Left hindlimb (tissue), 1 donor: Measurements from ENCODE around the gene SKOR1.

Experiments used
- DNase-seq: peaks from one replicate; pipeline ENCODE4 v3.0.0-alpha.2; 2018

Gene SKOR1

GRCh38 chr15:67833710-67834511 lies 8.6 kb downstream of the SKOR1 start:
- no peak for DNase-seq

- no peak for DNase-seq
Observed at GRCh38 chr15:67834581-67835296, 9.4 kb downstream of the SKOR1 start.

GRCh38 chr15:67835297-67836133 lies 10.2 kb downstream of the SKOR1 start:
- no peak for DNase-seq

- no peak for DNase-seq
Observed at GRCh38 chr15:67836134-67836455, 10.8 kb downstream of the SKOR1 start.

GRCh38 chr15:67836477-67836876 lies 11.2 kb downstream of the SKOR1 start:
- DNase-seq = no peak

DNA sequence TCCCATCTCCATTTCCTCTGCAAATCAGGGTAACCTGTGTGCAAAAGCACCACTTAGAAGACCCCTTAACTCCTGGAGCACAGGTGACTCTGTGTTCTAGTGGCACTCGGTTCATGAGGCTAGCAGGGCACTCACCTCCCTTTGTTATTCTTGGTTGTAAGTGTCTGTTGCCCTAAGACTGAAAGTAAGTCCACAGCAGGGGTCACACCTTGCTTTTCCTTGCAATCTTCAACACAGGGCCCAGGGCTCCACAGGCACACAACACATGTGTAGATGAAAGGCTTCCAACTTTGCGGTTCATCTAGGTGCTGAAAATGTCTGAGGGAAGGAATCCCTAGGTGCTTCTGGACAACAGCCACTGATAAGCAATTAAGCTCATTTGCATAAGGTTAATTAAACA lies 11.6 kb downstream of the SKOR1 start:
- DNase-seq = no peak

GRCh38 chr15:67838789-67839332 lies 13.6 kb downstream of the SKOR1 start:
- DNase-seq = no peak

DNA sequence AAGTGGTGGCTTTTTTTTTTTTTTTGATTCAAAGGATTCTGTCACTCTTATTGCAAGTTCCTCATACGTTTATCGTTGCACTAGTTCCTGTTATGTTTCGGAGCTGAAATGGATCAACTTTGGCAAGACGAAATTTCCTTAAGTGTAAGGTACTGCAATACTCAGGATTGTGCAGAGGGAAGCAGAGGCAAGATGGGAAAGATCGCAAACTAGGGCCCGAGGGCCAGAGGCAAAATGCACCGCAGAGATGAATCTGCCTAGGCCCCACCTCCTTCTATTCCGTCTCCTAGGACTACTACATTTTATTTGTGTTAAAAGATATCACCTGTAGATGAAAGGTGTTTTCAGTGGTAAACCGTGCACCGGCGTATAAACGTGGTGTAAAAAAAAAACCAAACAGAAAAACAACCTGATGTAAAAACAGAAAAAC lies 14.2 kb downstream of the SKOR1 start:
- DNase-seq = no peak

DNA sequence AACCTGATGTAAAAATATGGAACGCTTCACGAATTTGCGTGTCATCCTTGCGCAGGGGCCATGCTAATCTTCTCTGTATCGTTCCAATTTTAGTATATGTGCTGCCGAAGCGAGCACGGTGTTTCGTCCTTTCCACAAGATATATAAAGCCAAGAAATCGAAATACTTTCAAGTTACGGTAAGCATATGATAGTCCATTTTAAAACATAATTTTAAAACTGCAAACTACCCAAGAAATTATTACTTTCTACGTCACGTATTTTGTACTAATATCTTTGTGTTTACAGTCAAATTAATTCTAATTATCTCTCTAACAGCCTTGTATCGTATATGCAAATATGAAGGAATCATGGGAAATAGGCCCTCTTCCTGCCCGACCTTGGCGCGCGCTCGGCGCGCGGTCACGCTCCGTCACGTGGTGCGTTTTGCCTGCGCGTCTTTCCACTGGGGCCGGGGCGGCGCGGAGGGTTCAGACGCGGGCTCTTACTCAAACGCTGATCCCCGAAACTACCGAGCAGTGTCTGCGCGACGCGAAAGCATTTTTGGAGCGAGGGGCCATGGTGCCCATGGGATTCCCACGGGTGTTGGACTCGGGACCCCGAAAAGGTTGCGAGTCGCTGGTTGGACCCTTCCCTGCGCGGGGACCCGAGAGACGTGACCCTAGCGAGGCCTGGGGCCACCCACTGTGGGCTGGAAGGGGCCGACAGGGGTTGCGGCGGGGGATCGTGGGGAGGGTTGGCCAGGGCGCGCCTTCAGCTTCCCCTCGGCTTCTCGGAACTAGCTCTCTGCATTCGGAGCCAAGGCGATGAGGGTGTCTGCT lies 14.8 kb downstream of the SKOR1 start, which contains the start of gene RNU6-1:
Gene RNU6-1, minus strand, starts transcription at position 117 of the 820 bp plus-strand sequence.
- DNase-seq = peak; percentile 97

- DNase-seq = no peak
Observed at GRCh38 chr15:67840749-67841512, 15.6 kb downstream of the SKOR1 start.

GRCh38 chr15:67841513-67841762 lies 16.1 kb downstream of the SKOR1 start:
- DNase-seq = no peak

DNA sequence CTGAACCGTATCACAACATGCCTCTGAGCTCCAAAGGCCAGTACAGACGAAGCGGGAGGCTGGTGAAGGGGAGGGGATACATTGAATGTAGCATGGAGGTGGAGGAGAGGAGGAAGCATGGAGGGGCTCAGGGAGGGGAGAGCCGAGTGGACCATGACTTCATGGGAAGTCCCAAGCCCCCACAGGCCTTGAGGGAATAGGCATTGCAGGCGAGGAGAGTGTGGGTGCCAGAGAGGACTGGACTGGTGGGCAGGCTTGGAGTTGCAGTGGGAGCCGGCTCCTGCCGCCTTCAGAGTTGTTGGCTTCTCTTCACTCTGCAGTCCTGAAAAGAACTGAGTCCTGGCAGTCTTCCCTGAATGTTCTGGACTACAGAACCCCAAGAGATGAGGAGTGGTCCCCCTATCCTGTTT lies 17.8 kb downstream of the SKOR1 start:
- no peak for DNase-seq

- no peak for DNase-seq
Observed at GRCh38 chr15:67843571-67844387, 18.5 kb downstream of the SKOR1 start.

DNA sequence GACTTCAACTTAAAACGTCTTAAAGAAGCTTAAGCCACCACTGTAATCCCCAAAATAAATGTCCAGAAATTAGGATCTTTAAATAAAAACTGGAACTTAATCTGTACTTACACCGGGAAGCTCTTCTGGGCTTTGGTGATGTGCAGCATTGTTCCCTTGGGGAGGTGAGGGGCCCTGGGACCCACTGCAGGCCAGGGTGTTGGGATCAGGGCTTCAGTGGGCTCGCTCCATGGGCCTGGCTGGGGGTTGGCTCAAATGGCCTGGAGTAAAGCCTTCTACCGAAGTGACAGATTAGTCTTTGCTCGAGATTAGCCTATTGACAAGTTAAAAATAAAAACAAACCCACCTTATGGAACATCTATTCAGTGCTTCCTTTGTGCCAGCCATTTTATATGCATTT lies 20.7 kb downstream of the SKOR1 start:
- DNase-seq = no peak

- no peak for DNase-seq
Observed at GRCh38 chr15:67849538-67849937, 24.2 kb downstream of the SKOR1 start.

- no peak for DNase-seq
Observed at GRCh38 chr15:67850336-67850735, 25.0 kb downstream of the SKOR1 start.

DNA sequence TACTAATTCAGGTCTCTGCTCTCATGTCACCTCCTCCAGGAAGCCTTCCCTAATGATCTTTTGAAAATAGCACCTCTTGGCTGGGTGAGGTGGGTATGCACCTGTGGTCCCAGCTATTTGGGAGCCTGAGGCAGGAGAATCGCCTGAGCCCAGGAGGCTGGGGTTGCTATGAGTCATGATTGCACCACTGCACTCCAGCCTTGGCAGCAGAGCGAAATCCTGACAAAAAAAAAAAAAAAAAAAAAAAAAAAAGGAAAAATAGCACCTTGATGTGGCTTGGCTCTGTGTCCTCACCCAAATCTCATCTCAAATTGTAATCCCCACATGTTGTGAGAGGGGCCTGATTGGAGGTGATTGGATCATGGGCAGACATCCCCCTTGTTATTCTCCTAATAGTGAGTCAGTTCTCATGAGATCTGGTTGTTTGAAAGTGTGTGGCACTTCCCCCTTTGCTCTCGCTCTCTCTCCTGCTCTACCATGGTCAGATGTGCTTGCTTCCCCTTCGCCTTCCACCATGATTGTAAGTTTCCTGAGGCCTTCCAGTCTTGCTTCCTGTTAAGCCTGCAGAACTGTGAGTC lies 25.8 kb downstream of the SKOR1 start:
- no peak for DNase-seq

DNA sequence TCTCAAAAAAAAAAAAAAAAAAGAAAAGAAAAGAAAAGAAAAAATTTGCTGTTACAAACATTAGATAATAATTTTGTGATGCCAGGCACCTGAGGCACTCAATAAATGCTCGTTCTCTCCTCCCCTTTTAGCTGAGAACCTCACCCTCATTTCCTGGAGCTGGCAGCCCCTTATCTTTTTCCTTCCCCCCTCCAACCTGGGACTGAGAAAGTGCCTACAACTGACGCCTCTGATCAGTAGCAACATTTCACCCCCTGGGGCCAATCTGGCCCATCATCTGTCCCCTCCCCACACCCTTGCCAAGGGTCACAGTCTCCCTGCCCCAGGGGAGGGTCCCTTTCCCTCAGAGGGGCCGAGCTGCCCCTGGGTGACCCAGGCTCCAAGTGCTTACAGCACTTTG lies 27.1 kb downstream of the SKOR1 start:
- DNase-seq = no peak

GRCh38 chr15:67853454-67853853 lies 28.1 kb downstream of the SKOR1 start:
- DNase-seq = no peak

DNA sequence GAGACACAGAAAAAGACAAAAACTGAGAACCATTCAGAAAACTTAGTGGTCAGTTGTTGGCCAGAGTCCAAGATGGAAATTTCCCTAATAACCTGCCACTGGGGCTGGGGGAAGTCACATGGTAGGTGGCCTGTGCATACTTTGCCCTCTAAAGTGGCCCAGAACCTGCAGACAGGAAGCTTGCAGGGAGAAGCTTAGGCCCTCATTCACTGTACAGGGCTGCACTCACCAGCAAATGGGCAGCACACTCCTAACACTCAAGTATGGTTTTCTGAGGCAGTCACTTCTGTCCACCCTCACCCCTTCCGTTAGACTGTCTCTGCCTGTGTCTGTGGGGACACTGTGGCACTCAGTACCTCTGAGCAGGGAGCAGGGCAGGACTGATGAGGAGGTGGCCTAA lies 29.0 kb downstream of the SKOR1 start:
- no peak for DNase-seq

DNA sequence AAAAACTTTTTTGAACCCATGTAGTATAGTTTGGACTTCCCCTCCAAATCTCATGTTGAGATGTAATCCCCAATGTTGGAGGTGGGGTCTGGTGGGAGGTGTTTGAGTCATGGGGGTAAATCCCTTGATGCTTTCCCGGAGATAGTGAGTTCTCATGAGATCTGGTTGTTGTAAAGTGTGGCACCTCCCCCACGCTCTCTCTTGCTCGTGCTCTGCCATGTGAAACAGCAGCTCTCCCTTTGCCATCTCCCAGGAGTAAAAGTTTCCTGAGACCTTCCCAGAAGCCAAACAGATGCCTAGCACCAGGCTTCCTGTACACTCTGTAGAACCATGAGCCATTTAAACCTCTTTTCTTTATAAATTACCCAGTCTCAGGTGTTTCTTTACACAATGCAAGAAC lies 30.5 kb downstream of the SKOR1 start:
- DNase-seq = no peak
